Activated CD8-positive, alpha-beta memory T cell treated with anti-CD3 and anti-CD28 coated beads for 24 hours (primary cell): Measurements from ENCODE around the gene PRR5L.

Experiments
- DNase-seq: peaks from one replicate; pipeline ENCODE4 v3.0.0-alpha.2; 2020

Gene PRR5L

DNA sequence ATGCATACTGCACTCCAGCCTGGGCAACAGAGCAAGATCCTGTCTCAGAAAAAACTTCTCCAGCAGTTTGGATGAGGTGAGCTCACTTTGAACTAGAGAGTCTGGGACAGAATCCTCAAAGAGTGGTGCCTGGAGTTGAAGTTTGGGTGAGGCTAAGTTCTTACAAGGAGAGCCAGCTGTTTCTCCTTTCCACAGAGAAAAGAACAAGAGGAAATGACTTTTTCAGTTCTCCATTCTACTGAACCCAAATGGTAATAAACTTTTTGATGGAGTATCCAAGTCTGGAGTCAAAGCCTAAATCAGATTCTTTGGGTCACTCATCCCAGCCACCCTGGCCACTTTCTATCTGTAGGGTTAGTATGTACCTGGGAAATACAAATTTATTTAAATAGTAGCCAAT lies 111.3 kb downstream of the PRR5L start:
- DNase-seq: peak; percentile 5

DNA sequence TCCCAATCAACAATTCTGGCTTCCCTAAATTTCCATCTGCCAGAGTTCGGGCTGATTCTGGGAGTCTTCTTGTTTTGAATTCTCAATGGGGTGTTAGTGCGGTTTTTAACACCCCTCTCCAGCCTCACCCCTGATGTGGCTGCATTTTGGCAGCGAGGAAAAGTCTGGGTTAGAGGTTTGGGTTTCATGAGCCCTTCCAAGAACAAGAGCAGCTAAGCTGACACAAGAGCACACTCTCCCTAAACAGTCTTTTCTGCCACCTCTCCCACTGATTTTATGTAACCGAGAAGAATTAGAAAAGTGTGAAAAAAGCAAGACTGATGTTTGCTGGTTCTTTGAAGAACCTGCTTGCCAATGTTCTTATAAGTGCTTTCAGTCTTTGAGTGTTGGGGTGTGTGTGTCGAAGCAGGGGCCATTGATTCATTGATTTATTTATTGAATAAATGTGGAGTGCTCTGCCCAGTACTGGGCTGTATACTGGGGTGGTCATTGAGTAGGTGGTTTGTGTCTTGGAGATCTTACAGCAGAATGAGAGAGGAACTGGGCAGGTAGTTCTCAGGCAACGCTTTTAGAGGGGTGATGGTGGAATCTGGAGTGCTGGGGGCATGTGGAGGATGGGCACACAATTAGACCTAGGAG lies 112.5 kb downstream of the PRR5L start:
- DNase-seq: peak; percentile 55

DNA sequence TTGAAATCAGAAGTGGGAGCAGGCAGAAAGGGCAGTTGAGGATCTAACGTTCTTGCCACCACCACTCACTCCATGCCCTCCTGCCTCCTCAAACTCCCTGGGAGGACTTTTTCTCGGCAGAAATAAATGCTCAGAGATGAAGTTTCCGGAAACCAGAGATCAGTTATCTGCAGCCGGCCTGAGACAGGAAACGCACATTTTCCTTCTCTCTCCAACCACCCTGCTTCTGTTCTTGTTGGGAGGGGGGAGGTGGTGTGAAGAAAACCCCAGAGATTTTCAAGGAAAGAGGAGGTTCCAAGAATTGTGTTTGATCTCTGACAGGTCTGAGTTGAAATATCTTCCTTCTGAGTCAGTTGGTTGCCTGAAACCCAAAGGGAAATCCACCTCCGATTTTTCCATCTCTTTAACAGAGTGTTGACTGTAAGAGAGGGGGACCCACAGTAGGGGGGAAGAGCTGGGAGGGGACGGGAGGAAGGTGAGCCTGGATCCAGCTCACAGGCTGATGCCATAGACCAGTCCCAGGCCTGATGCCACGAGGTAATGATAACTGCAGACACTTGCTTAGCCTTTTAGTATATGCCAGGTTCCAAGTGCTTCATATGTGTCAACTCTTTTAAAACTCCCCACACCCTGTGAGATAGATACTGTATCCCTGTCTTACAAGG lies 113.2 kb downstream of the PRR5L start:
- DNase-seq: peak; percentile 68

DNA sequence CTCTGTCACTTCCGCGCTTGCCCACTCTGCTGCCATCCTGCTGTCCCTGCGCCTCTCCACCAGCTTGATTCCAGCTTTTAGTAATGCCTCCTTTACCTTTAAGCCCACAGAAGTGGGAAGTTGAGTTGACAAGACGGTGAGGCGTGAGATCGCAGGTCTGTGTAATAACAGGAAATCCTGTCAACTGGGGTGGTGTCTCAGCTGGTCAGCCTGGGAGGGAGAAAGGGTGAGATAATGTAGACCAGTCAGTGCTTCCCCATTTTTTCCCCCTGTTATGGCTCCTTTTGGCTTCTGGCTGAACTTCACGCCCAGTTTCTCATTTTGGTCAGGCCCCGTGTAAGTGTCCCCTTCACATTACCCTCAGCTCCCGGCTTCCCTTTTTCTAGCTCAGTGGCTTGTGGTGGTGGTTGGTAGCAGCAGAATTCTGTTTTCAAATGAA lies 115.1 kb downstream of the PRR5L start:
- no peak for DNase-seq

DNA sequence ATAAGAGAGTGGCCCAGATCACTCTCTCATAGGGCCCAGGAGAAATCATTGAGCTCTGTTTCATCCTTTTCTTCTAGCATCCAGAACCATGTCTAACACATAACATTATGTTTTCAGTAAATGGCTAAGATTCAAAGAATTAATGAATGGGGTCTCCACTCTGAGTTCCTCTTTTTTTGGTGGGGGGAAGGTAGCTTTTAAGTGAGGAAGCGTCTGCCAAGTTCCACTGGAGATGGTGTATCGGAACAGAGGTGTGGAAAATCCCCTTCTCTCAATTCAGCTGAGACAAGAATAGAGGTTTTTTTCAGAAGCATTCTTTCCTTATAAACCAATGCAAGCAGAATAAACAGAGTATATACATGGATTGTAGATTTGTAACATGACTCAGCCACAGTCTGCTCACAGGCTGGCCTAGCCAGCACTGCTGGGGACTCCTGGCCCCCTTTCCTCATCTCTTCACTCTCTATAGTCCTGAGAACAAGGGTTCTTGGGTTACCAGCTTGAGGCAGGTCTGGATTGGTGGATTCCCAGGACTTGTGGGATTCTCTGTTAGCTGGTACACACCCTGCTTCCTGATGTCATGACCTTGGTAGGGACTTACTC lies 116.8 kb downstream of the PRR5L start:
- DNase-seq: no peak

DNA sequence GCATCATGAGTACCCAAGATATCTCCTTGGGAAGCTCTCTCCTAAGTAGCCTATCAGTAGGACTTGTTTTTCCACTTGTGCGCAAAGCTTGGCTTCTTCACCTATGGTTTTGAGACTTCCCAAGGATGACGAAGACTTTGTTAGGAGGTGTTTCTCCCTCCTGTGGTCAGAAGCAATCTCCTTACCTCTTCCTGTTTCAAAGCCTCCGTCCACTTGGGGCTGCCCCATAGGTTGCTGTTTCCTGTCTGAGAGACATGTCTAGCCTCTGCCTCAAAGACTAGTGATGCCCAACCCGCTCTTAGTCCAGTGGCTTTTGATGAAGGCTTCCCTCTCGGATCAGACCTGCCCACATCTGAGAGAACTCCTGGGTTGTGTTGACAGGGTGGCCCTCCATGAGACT lies 121.1 kb downstream of the PRR5L start:
- no peak for DNase-seq

DNA sequence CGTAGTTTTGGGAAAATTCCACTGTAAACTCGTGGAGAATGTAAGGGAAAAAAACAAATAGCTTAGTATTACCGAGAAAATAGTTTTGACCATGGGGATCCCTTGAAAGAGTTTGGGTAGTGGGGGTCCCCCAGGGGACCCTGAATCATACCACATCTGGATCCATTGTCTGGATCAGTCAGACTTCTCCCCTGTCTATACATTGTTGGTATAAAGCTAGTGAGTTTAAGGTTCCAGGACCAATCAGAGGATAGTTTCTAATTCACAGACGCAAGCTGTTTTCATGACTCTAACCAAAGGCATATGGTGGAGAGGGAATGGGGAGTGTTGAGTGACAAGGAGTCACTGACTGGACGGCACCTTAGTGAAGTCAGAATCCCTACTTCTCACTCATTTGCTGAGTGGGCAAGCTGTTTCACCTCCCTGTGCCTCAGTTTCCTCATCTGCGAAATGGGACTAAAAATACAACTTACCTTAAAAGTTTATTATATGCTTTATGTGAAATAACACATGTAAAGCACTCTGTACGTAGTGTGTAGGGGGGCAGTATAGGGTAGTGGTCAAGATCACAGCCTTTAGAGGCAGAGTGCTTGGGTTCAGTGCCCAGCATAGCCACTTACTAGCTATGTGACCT lies 123.8 kb downstream of the PRR5L start:
- no peak for DNase-seq

DNA sequence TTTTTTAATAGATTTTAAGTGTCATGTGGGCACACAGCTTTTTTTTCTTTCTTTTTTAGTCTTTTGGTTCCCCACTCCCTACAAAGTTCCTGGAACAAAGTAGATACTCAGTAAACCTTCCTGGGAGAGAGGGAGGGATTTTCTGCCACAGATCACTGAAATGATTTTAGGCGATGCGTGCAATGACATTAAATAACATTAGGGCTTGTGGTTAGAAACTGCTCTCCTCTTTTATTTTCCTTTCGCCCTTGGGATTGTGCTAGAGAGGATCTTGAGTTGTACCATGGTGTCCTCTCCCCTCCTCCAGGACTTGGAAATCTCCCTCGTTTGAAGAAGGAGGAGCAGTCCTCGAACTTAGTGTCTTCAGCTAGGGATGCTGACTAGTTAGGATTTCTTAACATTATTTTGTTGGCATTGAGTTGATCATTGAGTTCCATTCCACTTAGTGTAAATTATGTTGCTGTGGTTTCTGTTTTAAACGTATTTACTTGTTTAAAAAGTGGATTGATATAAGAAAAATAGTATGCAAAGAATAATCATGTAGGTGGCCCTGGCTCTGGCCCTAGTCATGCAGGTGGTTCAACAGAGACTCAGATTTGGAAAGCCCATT lies 125.6 kb downstream of the PRR5L start:
- no peak for DNase-seq

DNA sequence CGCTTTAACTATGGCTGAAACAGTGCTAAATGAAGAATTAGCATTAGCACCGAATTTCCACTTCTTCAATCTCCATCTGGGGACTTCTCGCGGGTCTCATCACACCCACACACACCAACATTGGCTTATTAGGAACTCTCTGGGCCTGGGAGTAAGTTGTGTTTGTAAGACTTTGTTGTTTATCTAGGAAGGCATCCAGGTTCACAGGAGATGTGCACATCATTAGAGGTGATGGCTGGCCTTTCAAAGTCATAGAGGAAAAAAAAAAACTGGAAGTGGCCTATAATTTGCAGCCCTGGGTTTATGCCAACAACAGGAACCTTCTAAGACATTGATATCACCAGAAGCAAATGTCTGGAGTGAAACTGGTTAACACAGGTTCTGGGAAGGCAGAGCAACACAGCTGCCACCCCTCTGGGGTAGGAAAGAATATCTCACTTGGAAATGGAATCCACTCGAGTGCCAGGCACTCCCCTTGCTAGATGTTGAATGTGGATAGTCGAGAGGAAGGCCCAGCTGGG lies 129.5 kb downstream of the PRR5L start:
- DNase-seq: no peak

DNA sequence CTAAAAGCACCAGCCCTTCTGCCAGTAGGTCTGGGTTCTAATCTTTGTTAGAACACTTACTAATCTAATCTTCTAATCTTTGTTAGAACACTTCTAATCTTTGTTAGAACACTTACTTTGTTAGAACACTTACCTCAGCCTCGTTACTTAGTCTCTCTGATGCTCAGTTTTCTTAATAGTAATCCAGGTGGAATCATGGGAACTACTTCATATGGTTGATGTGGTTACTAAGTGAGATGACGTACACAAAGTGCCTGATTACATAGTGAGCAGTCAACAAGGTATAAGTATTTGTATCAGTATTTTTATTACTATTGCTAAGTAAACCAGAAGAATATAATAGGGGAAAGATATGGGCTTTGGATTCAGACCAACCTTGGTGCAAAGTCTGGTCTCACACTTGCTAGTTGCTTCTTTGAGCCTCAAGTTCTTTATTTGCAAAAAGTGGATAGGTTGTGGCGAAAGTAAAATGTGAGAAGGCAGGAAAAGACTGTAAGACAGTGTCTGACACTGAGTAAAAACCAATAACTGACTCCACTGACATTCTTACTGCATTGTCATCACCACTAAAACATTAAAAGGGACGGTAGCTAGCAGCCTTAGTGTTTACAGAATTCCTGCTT lies 130.2 kb downstream of the PRR5L start:
- DNase-seq: no peak

DNA sequence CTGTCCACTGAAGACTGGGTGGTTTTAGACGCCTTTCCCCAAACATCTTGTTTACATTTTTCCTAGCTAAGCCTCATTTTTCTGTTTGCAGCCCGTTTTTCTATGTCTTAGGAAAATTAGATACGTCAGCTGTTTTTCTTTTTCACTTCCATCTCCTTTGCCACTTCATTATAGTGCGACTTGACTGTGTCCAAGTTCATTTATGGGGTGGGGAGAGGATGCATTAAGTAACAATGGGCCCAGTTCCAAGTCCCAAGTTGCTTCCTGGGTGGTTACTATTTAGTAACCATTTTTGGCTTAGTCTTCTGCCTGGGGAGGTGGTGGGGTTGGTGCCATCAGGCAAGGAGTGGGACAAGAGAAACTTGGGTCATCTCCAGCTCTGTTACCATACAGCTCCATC lies 131.0 kb downstream of the PRR5L start:
- DNase-seq: no peak

DNA sequence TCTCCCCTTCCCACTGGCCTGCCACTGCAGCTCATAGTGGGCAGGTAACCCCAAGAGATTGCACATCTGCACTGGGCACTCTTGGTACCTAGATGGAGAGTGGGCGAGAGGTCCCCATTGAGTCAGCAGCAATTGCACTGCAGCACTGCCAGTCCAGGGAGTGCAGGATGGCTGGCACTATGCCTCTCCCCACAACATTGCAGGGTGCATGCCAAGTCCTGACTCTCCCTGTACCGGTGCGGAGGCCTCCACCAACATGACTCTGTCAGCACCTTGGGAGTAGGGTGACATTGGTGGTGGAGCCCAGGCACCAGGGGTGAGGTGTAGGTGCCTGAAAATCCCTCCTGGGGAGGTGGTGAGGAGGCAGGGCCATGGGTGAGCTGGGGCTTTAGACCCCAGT lies 131.8 kb downstream of the PRR5L start:
- no peak for DNase-seq

DNA sequence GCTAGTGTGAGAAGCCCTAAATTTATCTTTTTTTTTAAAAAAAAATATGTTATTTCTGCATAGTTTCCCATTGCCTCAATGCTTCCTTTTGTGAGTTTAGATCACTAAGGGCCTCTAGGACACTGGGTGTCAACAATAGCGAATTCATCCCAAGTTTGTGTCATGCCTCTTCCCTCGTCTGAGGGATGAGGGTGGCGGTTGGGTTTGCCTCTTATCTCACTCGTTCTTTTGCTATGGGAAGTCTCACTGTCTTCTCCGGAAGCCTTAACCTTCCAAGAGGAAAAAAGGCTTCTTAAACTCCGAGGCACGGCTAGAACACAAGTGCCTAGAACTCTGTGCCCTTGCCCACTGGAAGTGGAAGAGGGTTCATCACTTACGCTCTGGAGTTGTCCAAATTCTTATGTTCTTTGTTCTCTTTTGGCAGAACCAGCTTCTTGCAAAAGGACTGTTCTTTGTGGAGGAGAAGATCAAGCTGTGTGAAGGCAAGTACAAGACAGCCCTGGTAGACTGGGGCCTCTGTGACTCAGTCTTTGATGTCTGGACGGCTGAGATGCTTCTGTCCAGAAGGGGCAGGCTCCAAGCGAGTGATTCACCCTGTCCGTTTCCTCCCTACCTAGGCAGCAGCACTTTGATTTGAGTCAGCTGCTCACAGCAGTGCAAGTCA lies 135.5 kb downstream of the PRR5L start:
- DNase-seq: no peak

DNA sequence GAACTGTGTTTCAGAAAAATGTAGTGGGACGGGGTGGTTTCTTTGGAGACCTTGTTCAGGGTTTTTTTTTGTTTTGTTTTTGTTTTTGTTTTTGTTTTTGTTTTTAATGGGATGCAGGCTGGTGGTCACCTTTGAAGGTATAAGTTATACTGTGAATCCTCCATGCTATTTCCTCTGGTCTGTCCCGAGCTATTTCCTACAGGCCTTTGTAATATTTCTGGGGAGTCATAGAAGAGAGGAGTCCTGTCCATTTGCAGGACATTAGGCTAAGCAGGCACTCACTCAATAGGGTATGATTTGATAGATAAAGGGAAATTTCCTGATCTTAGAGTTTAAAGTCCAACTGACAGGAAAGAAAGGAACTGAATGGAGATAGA lies 136.0 kb downstream of the PRR5L start:
- no peak for DNase-seq

DNA sequence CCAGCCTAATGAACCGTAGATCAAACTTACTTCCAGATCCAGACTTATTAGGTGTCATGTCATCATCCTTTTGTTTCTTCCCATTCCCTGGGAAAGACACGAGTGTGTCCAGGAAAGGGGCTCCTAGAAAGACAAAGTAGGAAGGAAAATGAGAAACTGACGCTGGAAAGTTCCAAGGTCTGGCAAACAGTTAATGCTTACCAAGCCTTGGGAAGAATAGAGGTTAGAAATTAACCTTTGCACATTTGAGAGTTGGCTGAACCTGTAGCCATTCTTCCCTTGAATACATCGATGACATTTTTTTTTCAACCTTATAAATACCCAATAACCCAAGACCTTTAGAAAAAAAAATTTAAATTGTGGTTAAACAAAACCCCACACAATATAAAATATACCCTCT lies 136.7 kb downstream of the PRR5L start:
- no peak for DNase-seq

DNA sequence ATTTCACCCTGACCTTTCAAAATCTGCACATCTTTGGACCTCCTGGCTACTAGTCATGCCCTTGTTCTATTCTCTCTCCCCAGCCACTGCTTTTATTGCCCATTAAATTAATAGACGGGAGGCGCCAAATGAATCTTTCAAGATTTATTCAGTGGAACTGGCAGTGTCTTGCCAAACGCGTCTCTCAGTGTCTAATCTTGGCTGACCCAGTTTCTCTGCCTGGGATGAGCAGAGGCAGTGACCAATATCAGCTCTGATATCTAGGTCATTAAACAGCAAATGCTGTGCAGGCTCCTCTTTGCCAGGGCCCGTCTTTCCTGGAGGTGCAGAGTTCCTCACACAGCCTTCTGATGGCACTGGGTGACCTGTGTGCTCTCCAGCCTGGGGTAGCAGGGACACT lies 140.0 kb downstream of the PRR5L start:
- DNase-seq: no peak

DNA sequence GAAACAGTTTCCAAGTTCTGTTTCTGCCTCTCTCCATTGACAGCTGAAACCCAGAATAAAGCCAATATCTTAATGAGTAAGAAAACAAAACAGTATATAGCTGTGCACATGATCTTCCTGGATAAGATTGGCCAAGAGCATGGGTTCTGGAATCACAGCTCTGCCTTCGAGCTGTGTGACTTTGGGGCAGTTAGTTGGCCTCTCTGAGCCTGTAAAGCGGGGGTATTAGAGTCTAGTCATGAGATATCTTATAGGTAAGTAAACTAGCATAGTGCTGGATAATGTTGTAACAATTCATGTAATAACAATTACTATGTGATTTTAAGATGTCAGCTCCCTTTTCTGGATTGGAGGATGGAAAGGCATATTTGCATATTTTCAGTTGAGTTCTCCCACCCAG lies 140.5 kb downstream of the PRR5L start:
- no peak for DNase-seq

DNA sequence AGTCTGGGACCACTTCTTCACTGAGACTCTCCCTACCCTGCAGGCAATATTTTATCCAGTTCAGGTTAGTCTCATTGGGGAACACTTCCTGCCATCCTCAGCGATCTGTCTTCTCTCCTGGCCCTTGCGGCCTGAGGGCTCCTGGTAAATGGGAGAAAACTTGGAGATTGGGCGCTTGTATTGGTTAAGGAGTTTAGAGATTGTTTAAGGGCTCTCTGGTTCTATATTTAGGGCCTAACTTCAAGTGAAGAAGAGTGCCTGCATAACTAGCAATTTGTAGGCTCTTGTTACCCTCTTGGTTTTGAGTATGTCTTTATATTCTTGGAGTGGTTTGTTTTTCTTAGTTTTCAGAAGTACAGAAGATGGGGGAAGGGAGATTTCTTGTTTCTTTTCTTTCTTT lies 141.3 kb downstream of the PRR5L start:
- no peak for DNase-seq

DNA sequence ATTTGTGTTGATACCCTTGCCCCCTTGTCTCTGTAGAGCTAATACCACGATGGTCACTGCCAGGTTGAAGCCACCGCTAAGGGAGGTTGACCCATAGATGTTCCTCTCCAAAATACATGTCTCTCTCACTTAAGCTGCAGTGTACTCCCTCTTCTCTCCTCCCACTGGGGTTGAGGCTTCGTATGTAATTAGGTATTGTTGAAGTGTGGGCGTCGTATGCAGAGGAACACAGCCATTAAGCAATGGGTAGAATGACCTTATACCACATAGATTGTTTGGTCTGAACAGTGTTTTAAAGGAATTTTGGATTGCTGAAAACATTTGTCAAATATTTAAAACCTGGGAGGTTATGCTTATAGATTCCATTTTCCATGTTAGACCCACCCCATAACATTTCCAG lies 142.0 kb downstream of the PRR5L start:
- no peak for DNase-seq

DNA sequence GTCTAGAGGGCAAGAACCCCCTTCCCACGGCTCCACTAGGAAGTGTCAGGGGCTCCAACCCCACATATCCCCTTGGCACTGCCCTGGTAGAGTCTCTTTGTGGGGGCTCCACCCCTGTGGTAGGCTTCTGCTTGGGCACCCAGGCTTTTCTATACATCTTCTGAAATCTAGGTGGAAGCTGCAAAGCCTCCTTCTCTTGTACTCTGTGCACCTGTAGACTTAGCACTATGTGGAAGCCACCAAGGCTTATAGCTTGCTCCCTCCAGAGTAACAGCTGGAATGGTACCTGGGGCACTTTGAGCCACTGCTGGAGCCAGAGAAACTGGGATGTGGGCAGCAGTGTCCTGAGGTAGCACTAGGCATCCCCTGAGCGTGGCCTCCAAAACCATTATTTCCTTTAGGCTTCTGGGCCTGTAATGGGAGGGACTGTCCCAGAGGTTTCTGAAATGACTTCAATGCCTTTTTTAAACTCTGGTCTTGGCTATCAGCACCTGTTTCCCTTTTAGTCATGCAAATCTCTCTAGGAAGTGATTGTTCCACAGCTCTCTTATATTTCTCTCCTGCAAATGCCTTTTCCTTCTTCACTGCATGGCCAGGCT lies 145.6 kb downstream of the PRR5L start:
- no peak for DNase-seq

DNA sequence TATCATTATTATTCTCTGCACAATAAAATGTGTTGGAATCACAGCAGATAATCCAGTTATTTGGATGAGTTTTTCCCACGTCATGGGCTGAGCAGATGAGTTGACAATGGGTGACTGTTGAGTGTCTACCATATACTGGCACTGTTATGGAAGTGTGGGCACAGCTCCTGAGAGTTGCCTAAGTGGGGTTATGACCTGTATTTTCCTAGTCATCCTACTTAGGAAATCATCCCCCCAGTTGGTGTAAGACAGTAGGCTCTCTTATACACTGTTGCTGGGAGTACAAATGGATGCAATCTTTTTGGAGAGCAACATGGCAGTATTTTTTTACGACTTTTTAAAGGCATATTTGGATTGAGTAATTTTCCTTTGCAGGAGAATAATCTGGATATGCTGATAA lies 147.6 kb downstream of the PRR5L start:
- DNase-seq: no peak

DNA sequence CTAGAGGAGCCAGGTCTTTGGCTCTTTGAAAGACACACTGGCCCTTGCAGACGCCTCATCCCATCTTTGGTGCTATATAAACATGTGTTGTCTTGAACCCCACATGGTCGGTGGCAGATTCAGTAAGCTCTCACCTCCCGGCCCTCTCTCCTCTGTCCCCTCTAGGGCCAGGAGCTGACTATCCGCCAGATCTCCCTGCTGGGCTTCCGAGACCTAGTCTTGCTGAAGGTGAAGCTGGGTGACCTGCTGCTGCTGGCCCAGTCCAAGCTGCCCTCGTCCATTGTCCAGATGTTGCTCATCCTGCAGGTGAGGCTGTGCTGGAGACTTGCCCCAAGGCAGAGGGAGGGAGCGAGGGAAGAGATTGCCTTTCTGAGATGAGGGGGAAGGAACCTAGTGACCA lies 150.0 kb downstream of the PRR5L start:
- DNase-seq: no peak
